Keratinocyte (primary cell): ENCODE data around the gene BRD1. TPM values are rescaled to one million over a fixed set of nuclear protein-coding genes. Genes with fewer than 3 reads are reported as not detected.

ENCODE experiments used
- DNase-seq: peaks from one replicate; pipeline ENCODE4 v3.0.0-alpha.2; 2011; ENCODE audit warnings: low read depth, missing footprints, low spot score
- FAIRE-seq: peaks from 2 replicates; lab custom pipeline; 2011; peaks lifted over from hg19 to GRCh38; lab: Jason Lieb, UNC
- H2AFZ ChIP-seq: 2 replicates; pipeline ENCODE4 v1.6.0; 2012; ENCODE audit warnings: low read length, control low read depth, inconsistent platforms; ENCODE audit not compliant: control insufficient read depth
- H3K27ac ChIP-seq: 2 replicates; pipeline ENCODE4 v1.5.1; 2011; ENCODE audit warnings: low read length; ENCODE audit not compliant: control insufficient read depth, insufficient read depth
- H3K27me3 ChIP-seq: 3 replicates; pipeline ENCODE4 v1.6.0; 2011; ENCODE audit warnings: low read length; ENCODE audit not compliant: control insufficient read depth, insufficient read depth; ENCODE audit errors: extremely low read depth
- H3K36me3 ChIP-seq, 2 experiments: 2 replicates in 1 of 2; 3 replicates in 1 of 2; pipeline ENCODE4 v1.5.1; 2011; ENCODE audit warnings: low read length in 2 of 2, mild to moderate bottlenecking in 1 of 2; ENCODE audit not compliant: control insufficient read depth in 2 of 2, insufficient read depth in 2 of 2; ENCODE audit errors: extremely low read depth in 1 of 2
- H3K4me1 ChIP-seq: 3 replicates; pipeline ENCODE4 v1.5.1; 2011; ENCODE audit warnings: low read length; ENCODE audit not compliant: control insufficient read depth, insufficient read depth; ENCODE audit errors: extremely low read depth
- H3K4me2 ChIP-seq: 3 replicates; pipeline ENCODE4 v1.6.0; 2011; ENCODE audit warnings: low read depth, low read length; ENCODE audit not compliant: control insufficient read depth, insufficient read depth; ENCODE audit errors: extremely low read depth
- H3K4me3 ChIP-seq, 3 experiments: fragments of 200-600 bp in 1 of 3; sonication (generic) in 1 of 3; 2 replicates in 2 of 3; 3 replicates in 1 of 3; pipeline ENCODE4 v1.5.1; 2011 to 2016; ENCODE audit warnings: low read length in 3 of 3, mild to moderate bottlenecking in 3 of 3, control low read depth in 2 of 3, inconsistent platforms in 1 of 3, low read depth in 1 of 3, mixed read lengths in 1 of 3, mixed run types in 1 of 3, moderate library complexity in 1 of 3; ENCODE audit not compliant: control insufficient read depth in 2 of 3, insufficient read depth in 2 of 3; ENCODE audit errors: extremely low read depth in 1 of 3
- H3K79me2 ChIP-seq: 2 replicates; pipeline ENCODE4 v1.6.0; 2012; ENCODE audit warnings: low read length; ENCODE audit not compliant: control insufficient read depth, insufficient read depth
- H3K9ac ChIP-seq: 3 replicates; pipeline ENCODE4 v1.6.0; 2011; ENCODE audit warnings: low read length; ENCODE audit not compliant: control insufficient read depth, insufficient read depth; ENCODE audit errors: extremely low read depth
- H3K9me1 ChIP-seq: 3 replicates; pipeline ENCODE4 v1.6.0; 2011; ENCODE audit warnings: low read length; ENCODE audit not compliant: control insufficient read depth, insufficient read depth; ENCODE audit errors: extremely low read depth
- H3K9me3 ChIP-seq: 2 replicates; pipeline ENCODE4 v1.5.1; 2012; ENCODE audit warnings: low read depth, low read length; ENCODE audit not compliant: control insufficient read depth
- H4K20me1 ChIP-seq: 3 replicates; pipeline ENCODE4 v1.6.0; 2011; ENCODE audit warnings: low read length; ENCODE audit not compliant: control insufficient read depth, insufficient read depth; ENCODE audit errors: extremely low read depth
- EZH2 ChIP-seq: IDR thresholded peaks from one replicate; pipeline ENCODE4 v1.6.1; 2012; ENCODE audit warnings: inconsistent platforms, mild to moderate bottlenecking, low read length, moderate library complexity
- dilution Hi-C: fragments of 300-500 bp; cut with MboI; formaldehyde crosslinking; loops from one replicate; pipeline ENCODE4 v1.7.0; 2020; ENCODE audit warnings: low sequenced_read_pairs; ENCODE audit not compliant: extremely low pct_ligation_motif_present
- polyA plus RNA-seq, 5 experiments: library from polyadenylated mRNA; depleted of rRNA in 3 of 5; stranded (reverse) in 3 of 5; stranded (forward) in 1 of 5; unstranded in 1 of 5; fragments of >200 nt; gene quantifications; 1 replicate in 1 of 5; 2 replicates in 3 of 5; 3 replicates in 1 of 5; pipeline versions ENCODE4 v1.2.1 to v1.2.3, GENCODE V29; 2011 to 2012; ENCODE audit warnings: missing spikeins in 2 of 5, low read depth in 1 of 5, low replicate concordance in 1 of 5
- TF ChIP-seq, protein P1 (sequence below), 3 experiments: IDR thresholded peaks in 1 of 3; conservative IDR thresholded peaks in 1 of 3; optimal IDR thresholded peaks in 1 of 3; 2 replicates in 2 of 3; 3 replicates in 1 of 3; pipeline versions ENCODE3 to v1.5.1; 2011; ENCODE audit warnings: low read length in 3 of 3, mild to moderate bottlenecking in 3 of 3, moderate library complexity in 2 of 3, control low read depth in 1 of 3, inconsistent platforms in 1 of 3; ENCODE audit not compliant: insufficient read depth in 2 of 3; ENCODE audit errors: extremely low read depth in 1 of 3

The BRD1 gene
- polyA plus RNA-seq, 1 donor (not counting 4 experiments of a cell fraction or from before 2014, with no cell fraction given): 4.3 TPM

GRCh38 chr22:49784630-49784971 is 43.1 kb downstream of the BRD1 start:
- no peaks in the 10 kb centered on the region for H3K9me1 ChIP-seq
- no peaks in the 10 kb centered on the region for H3K27me3 ChIP-seq
- H3K27ac ChIP-seq: no peak overlapping the region
- no peak overlapping the region for H3K4me3 ChIP-seq
- no peak overlapping the region for H3K4me2 ChIP-seq
- TF ChIP-seq, protein P1, sequence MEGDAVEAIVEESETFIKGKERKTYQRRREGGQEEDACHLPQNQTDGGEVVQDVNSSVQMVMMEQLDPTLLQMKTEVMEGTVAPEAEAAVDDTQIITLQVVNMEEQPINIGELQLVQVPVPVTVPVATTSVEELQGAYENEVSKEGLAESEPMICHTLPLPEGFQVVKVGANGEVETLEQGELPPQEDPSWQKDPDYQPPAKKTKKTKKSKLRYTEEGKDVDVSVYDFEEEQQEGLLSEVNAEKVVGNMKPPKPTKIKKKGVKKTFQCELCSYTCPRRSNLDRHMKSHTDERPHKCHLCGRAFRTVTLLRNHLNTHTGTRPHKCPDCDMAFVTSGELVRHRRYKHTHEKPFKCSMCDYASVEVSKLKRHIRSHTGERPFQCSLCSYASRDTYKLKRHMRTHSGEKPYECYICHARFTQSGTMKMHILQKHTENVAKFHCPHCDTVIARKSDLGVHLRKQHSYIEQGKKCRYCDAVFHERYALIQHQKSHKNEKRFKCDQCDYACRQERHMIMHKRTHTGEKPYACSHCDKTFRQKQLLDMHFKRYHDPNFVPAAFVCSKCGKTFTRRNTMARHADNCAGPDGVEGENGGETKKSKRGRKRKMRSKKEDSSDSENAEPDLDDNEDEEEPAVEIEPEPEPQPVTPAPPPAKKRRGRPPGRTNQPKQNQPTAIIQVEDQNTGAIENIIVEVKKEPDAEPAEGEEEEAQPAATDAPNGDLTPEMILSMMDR (optimal IDR thresholded peaks at IDR 0.05 in 1 of 3, IDR thresholded peaks at IDR 0.05 in 1 of 3, conservative IDR thresholded peaks at IDR 0.05 in 1 of 3; ENCODE audit: extremely low read depth in 1 of 3, insufficient read depth in 2 of 3, low read length in 3 of 3): no peak
- TF ChIP-seq EZH2: no peak
- H4K20me1 ChIP-seq: peaks cover 9% of the 10 kb centered on the region
- no peak overlapping the region for H2AFZ ChIP-seq
- dilution Hi-C loops: no loop called here
- H3K9ac ChIP-seq: no peak overlapping the region
- H3K36me3 ChIP-seq: peaks cover 20 to 23% of the 10 kb centered on the region in 2 experiments
- peaks cover 73% of the 10 kb centered on the region for H3K79me2 ChIP-seq
- peaks cover 5% of the 10 kb centered on the region for H3K4me1 ChIP-seq
- no peak for DNase-seq
- FAIRE-seq: no peak
- H3K9me3 ChIP-seq: no peaks in the 10 kb centered on the region

DNA sequence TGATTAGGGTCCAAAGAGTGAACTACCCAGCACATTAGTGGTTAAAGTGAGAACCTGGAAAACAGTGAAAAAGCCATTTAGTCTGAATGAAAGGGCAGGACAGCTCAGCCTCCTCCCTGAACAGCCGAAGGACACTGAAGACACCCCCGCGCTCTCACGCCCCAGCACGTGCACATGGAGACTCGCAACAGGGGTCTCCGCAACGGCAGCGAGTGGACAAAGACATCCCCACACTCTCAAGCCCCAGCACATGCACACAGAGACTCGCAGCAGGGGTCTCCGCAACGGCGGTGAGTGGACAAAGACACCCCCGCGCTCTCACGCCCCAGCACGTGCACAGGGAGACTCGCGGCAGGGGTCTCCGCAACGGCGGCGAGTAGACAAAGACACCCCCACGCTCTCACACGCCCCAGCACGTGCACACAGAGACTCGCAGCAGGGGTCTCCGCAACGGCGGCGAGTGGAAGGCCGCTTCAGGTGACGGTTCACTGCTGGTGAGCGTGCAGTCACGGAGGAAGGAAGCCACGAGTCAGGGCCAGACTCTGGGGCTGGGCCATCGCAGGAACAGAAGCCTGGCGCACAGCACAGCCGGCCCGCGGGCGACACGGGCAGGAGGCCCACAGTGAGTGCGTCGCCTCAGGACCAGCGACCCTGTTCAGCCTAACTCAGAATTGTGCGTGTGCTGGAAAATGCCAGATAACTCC is 43.6 kb downstream of the BRD1 start:
- TF ChIP-seq, protein P1 (optimal IDR thresholded peaks at IDR 0.05 in 1 of 3, IDR thresholded peaks at IDR 0.05 in 1 of 3, conservative IDR thresholded peaks at IDR 0.05 in 1 of 3; ENCODE audit: extremely low read depth in 1 of 3, insufficient read depth in 2 of 3, low read length in 3 of 3): no peak
- TF ChIP-seq EZH2: no peak
- Histone ChIP-seq H3K4me2 (no peak overlapping the region), H4K20me1 (peaks cover 6% of the 10 kb centered on the region), H3K4me1 (peaks cover 5% of the 10 kb centered on the region), H3K79me2 (peaks cover 71% of the 10 kb centered on the region), H3K4me3 (no peak overlapping the region), H3K36me3 (peaks cover 20 to 23% of the 10 kb centered on the region in 2 experiments), H3K9me1 (no peaks in the 10 kb centered on the region), H3K27ac (no peak overlapping the region), H3K9me3 (no peaks in the 10 kb centered on the region), H3K27me3 (no peaks in the 10 kb centered on the region), H2AFZ (no peak overlapping the region), H3K9ac (no peak overlapping the region)
- FAIRE-seq: no peak
- no peak for DNase-seq
- dilution Hi-C loops: no loop called here
